C4-2B (cell line): ENCODE measurements around the gene COQ10A.
"Not testable (repeated sequence)": the region's sequence is repeated elsewhere in the genome, so short reads cannot be mapped to it uniquely, and the experiment has no call there.

Source experiments
- H3K27ac ChIP-seq: fragments of 450-650 bp; 2 replicates; pipeline ENCODE4 v1.5.1; 2017
- ZFX ChIP-seq: fragments of 450-650 bp; IDR thresholded peaks from 2 replicates; pipeline ENCODE4 v1.6.1; 2017
- TF ChIP-seq, protein P1 (sequence below): fragments of 450-650 bp; conservative IDR thresholded peaks from 2 replicates; pipeline ENCODE4 v1.5.1; 2017; ENCODE audit warnings: mild to moderate bottlenecking

Gene COQ10A

DNA sequence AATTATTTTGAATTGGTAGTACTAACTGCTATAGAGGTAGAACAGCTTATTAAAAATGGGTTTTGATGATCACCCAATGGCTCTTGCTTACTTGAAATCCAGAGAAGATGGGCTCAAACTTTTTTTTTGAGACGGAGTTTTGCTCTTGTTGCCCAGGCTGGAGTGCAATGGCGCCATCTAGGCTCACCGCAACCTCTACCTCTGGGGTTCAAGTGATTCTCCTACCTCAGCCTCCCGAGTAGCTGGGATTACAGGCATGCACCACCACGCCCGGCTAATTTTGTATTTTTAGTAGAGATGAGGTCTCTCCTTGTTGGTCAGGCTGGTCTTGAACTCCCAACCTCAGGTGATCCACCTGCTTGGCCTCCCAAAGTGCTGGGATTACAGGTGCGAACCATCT is 3.8 kb upstream of the COQ10A start:
- TF ChIP-seq, protein P1, sequence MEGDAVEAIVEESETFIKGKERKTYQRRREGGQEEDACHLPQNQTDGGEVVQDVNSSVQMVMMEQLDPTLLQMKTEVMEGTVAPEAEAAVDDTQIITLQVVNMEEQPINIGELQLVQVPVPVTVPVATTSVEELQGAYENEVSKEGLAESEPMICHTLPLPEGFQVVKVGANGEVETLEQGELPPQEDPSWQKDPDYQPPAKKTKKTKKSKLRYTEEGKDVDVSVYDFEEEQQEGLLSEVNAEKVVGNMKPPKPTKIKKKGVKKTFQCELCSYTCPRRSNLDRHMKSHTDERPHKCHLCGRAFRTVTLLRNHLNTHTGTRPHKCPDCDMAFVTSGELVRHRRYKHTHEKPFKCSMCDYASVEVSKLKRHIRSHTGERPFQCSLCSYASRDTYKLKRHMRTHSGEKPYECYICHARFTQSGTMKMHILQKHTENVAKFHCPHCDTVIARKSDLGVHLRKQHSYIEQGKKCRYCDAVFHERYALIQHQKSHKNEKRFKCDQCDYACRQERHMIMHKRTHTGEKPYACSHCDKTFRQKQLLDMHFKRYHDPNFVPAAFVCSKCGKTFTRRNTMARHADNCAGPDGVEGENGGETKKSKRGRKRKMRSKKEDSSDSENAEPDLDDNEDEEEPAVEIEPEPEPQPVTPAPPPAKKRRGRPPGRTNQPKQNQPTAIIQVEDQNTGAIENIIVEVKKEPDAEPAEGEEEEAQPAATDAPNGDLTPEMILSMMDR, result peak; percentile 23; the same call in 1 of the 2 replicates
- H3K27ac ChIP-seq, result not testable (repeated sequence)

DNA sequence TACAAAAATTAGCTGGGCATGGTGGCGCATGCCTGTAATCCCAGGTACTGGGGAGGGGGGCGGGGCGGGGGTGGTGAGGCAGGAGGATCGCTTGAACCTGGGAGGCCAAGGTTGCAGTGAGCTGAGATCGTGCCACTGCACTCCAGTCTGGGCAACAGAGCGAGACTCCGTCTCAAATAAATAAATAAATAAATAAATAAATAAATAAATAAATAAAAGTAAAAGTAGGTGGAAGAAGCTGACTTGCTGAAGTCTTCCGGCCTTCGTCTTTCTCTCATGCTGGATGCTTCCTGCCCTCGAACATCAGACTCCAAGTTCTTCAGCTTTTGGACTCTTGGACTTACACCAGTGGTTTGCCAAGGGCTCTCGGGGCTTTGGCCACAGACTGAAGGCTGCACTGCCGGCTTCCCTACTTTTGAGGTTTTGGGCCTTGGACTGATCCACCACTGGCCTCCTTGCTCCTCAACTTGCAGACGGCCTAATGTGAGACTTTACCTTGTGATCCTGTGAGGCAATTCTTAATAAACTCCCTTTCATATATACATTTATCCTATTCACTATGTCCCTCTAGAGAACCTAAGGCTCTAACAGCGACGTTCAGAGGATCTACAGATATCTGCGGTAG is 562 bp upstream of the COQ10A start:
- peak overlapping the region; percentile 59 for H3K27ac ChIP-seq

GRCh38 chr12:56267443-56268071 is 815 bp downstream of the COQ10A start:
- TF ChIP-seq ZFX, result no peak
- TF ChIP-seq, protein P1, result no peak
- peak overlapping the region; percentile 59 for H3K27ac ChIP-seq

DNA sequence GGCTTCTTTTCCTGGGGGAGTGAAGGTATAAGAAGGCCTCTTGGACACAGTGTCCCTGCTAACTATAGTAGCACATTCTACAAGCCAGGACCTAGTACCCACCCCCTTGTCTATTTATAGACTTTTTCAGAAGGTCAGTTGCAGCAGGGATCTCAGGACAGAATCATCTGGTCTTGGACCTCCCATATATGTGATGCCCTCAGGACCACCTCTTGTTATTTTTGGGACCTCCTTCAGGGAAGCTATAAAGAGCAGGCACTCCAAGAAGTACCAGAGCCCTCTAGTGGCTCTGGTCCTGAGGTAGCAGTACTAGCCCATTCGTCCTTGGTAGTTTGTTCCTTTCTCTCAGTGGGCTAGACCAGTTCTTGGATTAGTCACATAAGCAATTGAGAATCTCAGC is 4.3 kb downstream of the COQ10A start:
- no peak overlapping the region for H3K27ac ChIP-seq
- TF ChIP-seq ZFX, result no peak

GRCh38 chr12:56272468-56272867 is 5.7 kb downstream of the COQ10A start:
- H3K27ac ChIP-seq, result not testable (repeated sequence)

DNA sequence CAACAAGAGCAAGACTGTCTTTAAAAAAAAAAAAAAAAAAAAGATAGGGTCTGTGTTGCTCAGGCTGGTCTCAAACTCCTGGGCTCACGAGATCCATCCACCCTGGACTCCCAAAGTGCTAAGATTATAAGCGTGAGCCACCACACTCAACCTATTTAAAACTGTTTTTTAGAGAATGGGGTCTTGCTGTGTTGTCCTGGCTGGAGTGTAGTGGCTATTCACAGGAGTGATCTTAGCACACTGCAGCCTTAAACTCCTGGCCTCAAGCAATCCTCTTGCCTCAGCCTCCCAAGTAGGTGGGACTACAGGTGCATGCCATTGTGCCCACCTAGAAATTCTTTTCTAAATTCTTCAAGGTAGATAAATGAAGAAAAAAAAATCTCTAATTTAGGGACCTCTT is 7.6 kb downstream of the COQ10A start:
- TF ChIP-seq ZFX, result no peak
- TF ChIP-seq, protein P1, result no peak
- no peak overlapping the region for H3K27ac ChIP-seq

- H3K27ac ChIP-seq, result no peak overlapping the region
- no peak for TF ChIP-seq ZFX
- TF ChIP-seq, protein P1, result no peak
Measured at GRCh38 chr12:56278905-56279304, 12.2 kb downstream of the COQ10A start.

DNA sequence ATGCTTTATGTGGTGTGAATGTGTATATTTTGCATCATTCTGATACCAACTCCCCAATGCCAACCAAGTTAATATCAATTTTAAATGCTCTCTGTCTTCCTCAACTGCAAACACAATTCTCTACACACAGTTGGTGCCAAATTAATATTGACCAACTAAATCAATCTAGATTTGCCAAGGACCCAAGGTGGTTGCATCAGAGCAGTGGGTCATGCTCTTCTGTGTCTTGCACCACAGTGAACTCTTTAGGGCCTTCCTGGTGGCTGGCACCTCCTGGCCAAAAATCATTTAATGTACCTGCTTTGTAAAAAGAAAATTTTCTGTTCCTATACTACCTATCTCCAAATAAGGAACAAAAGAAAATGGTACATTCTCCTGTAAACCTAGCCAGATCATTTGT is 14.1 kb downstream of the COQ10A start:
- H3K27ac ChIP-seq, result no peak overlapping the region
- TF ChIP-seq, protein P1, result no peak
- TF ChIP-seq ZFX, result no peak

- H3K27ac ChIP-seq, result no peak overlapping the region
- TF ChIP-seq, protein P1, result no peak
- no peak for TF ChIP-seq ZFX
Measured at GRCh38 chr12:56282030-56282429, 15.3 kb downstream of the COQ10A start.
